GM18858 (cell line): ENCODE data around the gene BRD1.

ENCODE experiments used
- ATAC-seq: cut with Tn5 transposase; IDR thresholded peaks from one replicate; pipeline ENCODE4 v1.9.1; 2021; ENCODE audit not compliant: unreplicated experiment

Gene BRD1

DNA sequence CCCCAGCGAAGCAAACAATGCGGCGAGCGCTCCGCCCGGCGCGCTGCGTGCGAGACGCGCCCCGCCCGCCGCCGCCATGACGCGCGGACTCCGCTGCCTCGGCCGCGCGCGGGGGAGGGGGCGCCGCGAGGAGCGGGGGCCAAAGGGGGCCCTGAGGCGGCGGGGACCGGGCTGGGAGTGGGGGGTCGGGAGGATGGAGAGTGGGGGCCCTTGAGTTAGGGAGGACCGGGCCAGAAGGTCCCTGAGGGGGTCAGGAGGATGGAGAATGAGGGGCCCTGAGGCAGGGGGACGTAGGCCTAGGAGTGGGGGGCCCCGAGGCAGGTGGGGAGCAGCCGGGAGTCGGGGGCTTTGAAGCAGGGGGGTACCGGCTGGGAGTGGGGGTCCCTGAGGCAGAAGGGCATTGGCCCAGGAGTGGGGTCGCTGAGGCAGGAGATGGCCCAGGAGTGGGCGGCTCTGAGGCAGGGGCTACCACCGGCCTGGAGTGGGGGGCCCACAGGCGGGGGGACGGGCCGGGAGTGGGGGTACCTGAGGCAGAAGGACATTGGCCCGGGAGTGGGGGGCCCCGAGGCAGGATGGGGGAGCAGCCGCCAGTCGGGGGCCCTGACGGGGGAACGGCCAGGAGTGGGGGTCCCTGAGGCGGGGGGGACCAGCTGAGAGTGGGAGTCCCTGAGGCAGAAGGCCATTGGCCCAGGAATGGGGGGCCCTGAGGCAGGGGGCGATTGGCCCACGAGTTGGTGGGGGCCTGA, at the start of gene BRD1:
Gene BRD1, minus strand, starts transcription at position 21 of the 746 bp plus-strand sequence. CDS start 3,556 bp downstream, outside the sequence.
- ATAC-seq, result no peak

DNA sequence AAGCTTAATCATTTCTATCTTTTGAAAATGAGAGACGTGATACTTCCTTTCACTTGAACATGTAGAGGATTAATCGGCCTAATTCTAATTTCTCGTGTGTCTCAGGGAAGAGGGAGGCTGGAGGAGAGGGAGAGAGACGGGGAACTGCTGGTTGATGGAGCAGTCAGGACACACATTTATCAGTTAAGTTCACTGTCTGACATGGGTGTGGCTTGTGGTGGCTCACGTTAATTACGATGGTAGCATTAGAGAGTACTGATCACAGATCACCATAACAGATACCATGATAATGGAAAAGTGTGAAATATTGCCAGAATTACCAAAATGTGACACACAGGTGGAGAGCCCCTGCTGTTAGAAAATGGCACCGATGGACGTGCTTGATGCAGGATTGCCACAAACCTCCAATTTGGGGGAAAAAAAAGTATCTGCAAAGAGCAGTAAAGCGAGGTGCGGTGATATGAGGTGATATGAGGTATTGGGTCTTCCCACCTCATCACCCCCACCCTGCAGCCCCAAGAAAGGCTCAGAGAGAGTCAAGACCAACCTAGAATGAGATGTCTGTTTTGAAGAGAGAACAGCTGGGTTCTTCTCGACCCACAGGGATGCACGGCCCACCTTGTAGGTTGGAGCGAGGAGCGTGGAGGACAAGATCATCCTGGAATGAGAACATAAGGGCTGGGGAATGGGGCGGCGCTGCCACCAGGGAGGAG, 45.7 kb upstream of the BRD1 start:
- ATAC-seq, result no peak

DNA sequence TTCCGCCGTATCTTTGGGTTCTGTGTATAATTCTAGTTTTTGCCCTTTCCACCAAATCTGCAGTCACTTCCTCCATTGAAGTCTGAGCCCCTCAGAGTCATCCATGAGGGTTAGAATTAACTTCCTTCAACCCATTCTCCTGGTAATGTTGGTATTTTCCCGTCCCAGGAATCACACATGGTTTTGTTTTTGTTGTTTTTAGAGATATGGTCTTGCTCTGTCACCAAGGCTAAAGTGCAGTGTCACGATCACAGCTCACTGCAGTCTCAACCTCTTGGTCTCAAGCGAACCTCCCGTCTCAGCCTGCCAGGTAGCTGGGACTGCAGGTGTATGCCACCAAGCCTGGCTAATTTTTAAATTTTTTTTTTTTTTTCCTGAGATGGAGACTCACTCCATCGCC, 44.7 kb upstream of the BRD1 start:
- ATAC-seq, result no peak

DNA sequence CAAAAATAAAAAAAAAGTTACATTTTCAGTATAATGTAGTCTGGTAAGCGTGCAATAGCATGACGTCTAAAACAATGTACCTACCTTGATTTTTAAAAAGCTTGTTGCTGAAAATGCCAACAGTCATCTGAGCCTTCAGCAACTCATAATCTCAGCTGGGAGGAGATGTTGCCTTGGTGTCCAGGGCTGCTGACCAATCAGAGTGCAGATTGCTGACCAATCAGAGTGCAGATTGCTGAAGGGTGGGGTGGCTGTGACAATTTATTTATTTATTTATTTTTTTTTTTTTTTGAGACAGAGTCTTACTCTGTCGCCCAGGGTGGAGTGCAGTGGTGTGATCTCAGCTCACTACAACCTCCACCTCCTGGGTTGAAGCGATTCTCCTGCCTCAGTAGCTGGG, 43.8 kb upstream of the BRD1 start:
- no peak for ATAC-seq

DNA sequence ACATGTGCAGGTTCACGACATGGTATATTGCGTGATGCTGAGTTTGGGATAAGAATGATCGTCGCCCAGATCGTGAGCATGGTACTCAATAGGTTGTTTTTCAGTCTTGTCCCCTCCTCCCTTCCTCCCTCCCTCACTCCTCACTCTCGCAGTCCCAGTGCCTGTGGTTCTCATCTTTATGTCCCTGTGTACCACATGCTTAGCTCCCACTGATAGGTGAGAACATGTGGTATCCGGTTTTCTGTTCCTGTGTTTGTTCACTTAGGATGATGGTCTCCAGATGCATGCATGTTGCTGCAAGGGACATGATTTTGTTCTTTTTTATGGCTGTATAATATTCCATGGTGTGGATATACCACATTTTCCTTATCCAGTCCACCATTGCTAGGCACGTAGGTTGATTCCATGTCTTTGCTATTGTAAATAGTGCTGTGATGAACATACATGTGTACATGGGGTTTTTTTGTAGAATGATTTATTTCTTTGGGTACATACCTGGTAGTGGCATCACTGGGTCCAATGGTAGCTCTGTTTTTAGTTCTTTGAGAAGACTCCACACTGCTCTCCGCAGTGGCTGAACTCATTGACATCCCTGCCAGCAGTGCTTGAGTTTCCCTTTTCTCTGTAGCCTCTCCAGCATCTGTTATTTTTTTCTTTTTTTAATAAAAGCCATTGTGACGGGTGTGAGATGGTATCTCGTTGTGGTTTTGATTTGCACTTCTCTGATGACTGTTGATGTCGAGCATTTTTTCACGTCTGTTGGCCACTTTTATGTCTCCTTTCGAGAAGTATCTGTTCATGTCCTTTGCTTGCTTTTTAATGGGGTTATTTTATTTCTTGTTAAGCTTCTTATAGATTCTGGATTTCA, 42.4 kb upstream of the BRD1 start:
- ATAC-seq, result no peak

DNA sequence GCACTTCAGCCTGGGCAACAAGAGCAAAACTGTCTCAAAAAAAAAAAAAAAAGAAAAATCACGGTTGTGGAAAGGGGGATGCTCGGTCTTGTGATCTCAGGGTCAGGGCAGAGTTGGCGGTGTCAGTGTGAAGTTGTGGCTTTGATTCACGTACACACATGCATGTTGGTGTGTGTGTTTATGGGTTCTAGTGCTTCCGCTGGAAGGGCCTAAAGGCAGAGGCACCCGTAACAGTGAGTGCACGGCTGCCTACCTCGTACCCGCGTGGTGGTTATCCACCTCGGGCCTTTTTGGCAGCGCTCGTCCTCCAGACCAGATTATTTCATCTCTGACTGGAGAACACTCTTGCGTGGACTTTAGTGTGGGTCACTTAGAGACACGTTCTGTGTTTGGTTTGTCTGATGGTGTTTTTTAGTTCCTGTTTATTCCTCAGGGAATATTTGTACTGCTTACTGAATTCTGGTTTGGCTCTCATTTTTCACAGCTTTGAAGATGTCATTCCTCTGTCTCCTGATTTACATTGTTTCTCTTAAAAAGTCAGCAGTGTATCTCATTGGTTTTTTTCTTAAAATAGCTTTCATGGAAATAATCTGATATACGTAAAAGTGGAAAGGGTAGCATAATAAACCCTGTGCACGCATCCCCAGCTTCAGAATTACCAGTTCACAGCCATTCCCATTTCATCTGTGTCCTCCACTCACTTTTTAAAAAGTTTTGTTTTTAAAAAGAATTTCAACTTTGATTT, 41.6 kb upstream of the BRD1 start:
- no peak for ATAC-seq

DNA sequence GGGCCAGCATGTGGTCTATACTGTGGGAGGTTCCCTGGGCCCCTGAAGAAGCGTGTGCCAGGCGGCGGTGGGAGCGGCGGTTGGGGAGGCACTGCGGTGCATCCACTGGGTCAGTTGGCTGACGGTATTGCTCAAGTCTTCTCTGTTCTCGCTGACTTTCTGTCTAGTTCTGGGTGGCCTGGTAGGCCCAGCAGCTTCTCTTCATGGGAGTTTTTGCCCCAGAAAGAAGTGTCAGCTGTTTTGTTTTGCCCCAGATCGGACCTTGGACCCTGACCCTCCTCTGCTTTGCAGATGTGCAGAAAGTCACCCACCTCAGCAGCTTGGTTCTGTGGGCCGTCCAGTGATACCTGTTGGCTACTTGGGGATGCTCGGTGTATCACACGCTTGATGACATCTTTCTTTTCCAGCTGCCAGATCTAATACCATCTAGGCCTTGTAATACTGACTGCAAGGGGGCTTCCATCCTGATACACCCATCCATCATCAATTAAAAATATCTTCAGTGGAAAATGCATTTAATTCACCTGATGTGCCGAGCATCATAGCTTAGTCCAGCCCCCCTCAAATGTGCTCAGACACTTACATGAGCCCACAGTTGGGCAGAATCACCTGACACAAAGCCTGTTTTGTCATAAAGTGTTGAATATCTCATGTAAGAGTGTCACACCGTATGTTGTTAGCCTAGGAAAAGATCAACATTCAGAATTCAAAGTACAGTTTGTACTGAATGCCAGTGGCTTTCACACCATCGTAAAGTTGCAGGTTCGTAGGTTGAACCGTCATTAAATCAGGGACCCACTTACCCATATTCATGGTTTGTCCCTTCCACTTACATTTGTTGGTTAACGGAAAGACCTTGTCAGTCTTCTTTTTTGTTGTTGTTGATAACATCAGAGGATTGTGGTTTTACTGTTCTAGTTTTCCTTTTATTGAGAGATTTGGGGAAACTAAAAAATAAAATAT, 39.9 kb upstream of the BRD1 start:
- no peak for ATAC-seq

DNA sequence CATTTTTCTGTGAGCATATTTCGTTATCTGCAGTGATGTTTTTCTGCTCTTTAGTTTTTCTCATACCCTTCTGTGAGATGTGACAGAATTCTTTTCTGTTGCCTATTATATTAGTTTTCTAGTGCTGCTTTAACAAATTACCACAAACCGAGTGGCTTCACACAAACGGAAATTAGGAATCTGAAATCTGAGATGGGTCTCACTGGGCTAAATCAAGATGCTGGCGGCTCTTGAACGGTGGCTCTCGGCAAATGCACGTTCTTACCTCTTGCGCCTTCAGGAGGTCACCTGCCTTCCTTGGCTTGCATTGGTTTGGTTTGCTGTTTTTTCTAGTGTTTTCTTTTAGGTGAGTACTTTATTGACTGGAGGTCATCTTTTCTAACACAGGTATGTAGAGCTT, 39.0 kb upstream of the BRD1 start:
- no peak for ATAC-seq

DNA sequence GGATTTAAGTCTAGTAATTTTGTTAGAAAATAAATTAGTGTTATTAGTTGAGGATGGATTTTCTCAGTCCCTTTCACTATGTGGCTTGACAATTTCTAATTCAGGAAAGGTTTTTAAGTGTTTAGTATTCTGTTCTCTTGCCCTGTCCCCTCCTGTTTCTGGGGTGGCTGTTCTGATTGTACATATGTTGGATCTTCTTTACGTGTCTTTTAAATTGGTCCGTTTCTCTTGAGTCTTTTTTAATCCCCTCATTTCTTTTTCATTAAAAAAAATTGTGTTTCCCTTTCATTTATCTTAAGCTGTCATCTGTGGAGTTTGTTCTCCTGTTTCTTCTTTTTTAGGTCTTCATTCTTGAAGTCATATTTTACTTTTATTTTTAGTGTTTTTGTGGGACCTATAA, 38.5 kb upstream of the BRD1 start:
- ATAC-seq, result no peak

DNA sequence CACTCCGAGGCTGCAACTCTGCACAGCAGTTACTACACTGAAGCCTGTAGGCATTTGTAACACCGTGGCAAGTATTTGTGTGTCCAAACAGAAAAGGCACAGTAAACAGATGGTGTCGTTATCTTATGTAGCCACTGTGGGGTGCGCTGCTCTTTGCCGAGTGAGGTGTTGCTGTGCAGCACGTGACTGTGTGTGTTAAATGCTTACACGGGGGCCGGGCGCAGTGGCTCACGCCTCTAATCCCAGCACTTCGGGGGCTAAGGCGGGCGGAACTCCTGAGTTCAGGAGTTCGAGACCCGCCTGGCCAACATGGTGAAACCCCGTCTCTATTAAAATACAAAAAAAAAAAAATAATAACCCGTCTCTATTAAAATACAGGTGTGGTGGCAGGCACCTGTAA, 37.5 kb upstream of the BRD1 start:
- ATAC-seq, result no peak

DNA sequence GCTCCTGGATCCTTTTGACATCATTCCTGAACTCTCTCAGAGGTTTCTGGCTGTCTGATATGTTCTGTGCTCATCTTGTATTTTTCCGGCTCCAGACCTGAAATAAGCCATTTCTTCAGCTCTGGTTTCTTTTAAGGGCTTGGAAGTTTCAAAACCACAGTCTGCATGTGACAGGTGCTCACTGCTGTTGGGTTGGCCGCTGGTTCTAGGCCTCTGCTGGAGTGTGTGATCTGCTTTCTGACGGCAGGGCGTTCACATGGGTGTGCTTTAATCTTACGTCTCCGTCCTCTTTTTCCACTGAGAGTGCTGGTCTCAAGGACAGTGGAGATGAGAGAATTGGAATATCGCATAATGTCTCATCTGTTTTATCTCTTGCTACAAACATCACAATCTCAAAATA, 36.3 kb upstream of the BRD1 start:
- no peak for ATAC-seq

DNA sequence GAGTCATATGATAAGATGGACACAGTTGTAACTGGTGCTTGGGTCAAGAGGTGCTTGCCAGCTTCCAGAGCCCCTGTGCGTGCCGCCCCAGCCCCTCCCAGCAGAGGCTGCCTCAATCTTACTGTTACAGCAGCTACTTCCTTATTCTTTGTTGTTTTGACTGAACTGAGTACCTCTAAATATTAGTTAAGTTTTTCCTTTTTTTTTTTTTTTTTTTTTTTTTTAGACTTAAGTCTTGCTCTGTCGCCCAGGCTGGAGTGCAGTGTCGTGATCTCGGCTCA, 34.8 kb upstream of the BRD1 start:
- no peak for ATAC-seq

DNA sequence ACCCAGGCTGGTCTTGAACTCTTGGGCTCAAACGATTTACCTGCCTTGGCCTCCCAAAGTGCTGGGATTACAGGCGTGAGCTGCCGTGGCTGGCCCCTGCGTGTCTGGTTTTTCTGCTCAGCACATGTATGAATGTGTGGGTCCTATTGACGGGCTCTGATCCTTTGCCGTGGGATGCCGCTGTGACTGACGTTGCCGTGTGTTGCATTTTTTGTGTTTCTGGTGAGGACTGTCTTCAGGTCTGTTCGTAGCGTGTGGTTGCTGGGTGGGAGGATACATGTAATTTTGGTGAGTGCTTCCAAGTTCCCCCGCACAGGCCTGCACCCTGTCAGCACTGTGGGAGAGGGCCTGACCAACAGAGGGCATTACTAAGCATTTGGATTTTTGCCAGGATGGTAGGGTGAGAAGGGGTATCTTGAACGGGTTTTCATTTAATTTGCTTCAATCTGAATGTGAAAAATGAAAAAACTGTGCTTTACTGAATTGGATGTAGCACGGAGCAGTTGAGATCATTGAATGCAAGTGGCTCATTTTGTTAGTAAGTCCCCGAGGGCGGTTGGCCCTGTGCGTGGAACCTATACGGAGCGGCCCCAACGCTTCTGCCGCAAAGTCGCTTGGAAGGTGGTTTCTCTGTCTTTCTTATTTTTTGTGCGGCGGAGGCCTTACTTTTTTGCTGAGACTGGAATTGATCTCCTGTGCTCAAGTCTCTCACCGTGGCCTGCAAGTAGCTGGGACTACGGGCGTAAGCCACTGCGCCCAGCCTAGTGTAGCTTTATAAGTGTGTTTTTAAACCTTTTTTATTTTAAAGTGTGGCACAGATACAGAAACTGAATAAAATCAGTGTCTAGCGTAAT, 34.2 kb upstream of the BRD1 start:
- ATAC-seq, result no peak

DNA sequence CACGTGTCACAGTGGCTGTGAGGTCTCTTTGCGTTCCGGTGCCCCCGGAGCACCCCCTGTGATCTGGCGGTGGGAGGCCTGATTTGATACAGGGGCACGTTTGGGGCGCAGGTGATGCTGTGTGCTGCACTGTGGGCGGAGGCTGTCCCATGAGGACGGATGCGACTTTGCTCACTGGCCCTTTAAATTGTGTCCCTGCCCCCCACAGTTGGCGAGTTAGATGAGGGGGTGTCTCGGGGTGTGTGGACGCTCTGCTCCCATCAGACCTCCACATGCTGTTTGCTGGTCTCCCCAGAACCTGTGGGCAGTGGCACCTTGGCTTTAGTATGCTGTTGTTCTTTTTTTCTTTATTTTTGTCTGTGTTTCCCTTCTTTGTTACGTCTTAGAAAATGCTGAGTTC, 31.2 kb upstream of the BRD1 start:
- ATAC-seq, result no peak

DNA sequence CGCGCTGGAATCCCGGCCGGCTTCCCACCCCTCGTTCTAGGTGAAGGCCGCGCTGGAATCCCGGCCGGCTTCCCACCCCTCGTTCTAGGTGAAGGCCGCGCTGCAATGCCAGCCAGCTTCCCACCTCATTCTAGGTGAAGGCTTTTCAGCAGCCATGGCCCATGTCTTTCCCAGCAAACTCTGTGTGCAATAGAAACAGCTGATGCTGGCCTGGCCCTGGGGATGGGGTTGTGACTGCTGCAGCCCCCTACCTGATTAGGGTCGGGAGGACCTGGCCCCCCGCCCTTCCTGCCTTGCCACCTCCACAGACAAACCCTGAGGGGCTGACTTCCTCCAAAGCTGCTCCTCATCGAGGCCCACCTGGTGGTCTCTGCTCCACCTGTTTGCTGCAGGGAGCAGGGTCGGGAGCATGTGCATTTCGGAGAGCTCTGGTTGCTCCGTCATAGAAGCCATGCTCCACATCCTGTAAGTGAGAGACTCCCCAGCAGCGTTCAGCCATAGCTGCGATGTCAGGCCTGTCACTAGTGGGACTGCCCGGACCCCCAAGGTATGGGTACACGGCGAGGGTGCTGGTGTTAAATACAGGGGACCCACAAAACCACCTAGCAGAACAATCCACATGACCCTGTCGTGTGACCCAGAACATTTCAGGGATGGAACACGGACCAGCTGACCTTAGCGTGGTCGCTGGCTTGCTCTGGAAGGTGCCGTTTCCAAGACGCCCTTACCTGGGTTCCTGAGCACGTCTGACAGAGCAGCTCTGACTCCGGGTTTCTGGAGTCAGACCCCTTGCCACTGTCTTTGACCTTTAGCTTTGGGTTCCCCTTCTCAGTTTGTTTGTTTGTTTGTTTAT, 29.3 kb upstream of the BRD1 start:
- no peak for ATAC-seq

DNA sequence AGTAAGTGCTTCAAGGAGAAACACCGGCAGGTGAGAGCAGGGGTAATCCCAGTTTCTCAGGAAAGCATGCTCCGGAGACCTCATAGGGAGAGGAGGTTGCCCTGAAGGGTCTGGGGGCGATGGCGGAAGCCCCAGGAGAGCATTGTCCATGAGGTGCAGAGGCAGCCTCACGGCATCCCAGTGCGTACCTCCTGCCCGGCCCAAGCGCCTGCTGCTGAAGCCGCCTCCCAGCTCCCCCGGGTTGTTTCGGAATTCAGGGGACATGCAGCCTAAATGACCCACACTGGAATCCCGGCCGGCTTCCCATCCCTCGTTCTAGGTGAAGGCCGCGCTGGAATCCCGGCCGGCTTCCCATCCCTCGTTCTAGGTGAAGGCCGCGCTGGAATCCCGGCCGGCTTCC, 28.7 kb upstream of the BRD1 start:
- ATAC-seq, result no peak

DNA sequence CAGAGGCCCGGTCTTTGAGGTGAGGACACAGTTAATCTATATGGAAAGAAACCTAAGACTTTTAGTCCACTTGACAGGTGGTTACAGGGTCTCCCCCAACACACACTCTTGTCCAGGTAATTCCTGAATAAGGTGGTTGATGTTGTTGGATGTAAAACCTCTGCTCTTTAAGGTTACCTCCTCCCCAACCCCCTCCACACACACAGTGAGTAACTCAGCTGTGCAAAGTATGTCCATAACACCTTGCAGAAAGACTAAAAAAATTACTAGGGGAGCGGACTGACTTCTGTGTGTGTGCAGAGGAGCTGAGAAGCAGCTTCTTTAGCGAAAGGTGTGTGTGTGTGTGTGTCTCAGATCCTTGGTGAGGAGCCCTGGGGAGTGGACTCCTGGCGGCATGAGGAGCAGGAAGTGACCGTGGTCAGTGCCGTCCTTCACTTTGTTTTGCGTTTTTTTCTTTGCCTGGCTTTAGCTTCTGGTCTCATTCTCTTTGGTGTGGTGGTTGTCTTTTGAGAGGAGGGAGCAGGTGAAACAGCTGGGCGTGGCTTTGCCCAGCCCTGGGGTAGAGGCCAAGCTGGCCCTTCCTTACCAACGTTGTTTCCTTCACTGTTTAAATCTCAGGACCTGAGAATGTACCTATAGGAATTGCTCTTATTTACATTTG, 27.7 kb upstream of the BRD1 start:
- no peak for ATAC-seq
